Aorta (tissue), 5 donors: ENCODE results near the gene YWHAE. TPM values are rescaled to one million over a fixed set of nuclear protein-coding genes. Genes with fewer than 3 reads are reported as not detected.
"Not testable (repeated sequence)": the region's sequence is repeated elsewhere in the genome, so short reads cannot be mapped to it uniquely, and the experiment has no call there.

Experiments used
- ATAC-seq: fragments of 200-7000 bp; cut with Tn5 transposase; one replicate; pipeline ENCODE4 v1.9.1; 2022; ENCODE audit warnings: moderate library complexity; ENCODE audit not compliant: low FRiP score
- DNase-seq, 2 donors: peaks; one replicate each; pipeline ENCODE4 v3.0.0-alpha.2; 2020
- H3K27ac ChIP-seq, 2 donors: one replicate each; pipeline ENCODE4 v1.5.1; 2013; ENCODE audit warnings: low read length in 2 of 2, mild to moderate bottlenecking in 2 of 2, moderate library complexity in 2 of 2, control low read depth in 1 of 2, inconsistent platforms in 1 of 2, low read depth in 1 of 2
- H3K27me3 ChIP-seq, 2 donors: one replicate each; pipeline ENCODE4 v1.6.1; 2013; ENCODE audit warnings: control low read depth in 1 of 2, low read length in 1 of 2, mild to moderate bottlenecking in 1 of 2, moderate library complexity in 1 of 2; ENCODE audit not compliant: insufficient read depth in 2 of 2, control insufficient read depth in 1 of 2
- H3K36me3 ChIP-seq, 2 donors: one replicate each; pipeline ENCODE4 v1.6.1; 2013; ENCODE audit warnings: control low read depth in 1 of 2, low read length in 1 of 2, mild to moderate bottlenecking in 1 of 2; ENCODE audit not compliant: insufficient read depth in 2 of 2, control insufficient read depth in 1 of 2
- H3K4me1 ChIP-seq, 2 donors: one replicate each; pipeline ENCODE4 v1.6.1; 2013; ENCODE audit warnings: low read length in 2 of 2, control low read depth in 1 of 2, mild to moderate bottlenecking in 1 of 2, moderate library complexity in 1 of 2; ENCODE audit not compliant: insufficient read depth in 2 of 2, control insufficient read depth in 1 of 2
- H3K4me3 ChIP-seq, 2 donors: one replicate each; pipeline ENCODE4 v1.5.1; 2013; ENCODE audit warnings: low read length in 2 of 2, control low read depth in 1 of 2, mild to moderate bottlenecking in 1 of 2
- H3K9me3 ChIP-seq: one replicate; pipeline ENCODE4 v1.6.1; 2013; ENCODE audit warnings: mild to moderate bottlenecking, low read length; ENCODE audit not compliant: control insufficient read depth
- WGBS, 2 donors: extraction: QIAGEN DNeasy Blood & Tissue Kit; methylation state at CpG; one replicate each; pipeline ENCODE4 v1.1.7; 2013; 5-methylcytosine and 5-hydroxymethylcytosine counted together
- intact Hi-C, 2 donors: fragments of 100-400 bp; cut with DNase I; formaldehyde crosslinking; loops; one replicate each; pipeline versions ENCODE4 v1.14.2 to v1.15.0; 2022
- polyA plus RNA-seq, 2 donors: library from polyadenylated mRNA; stranded (reverse); fragments of 200-250 nt; gene quantifications; one replicate each; pipeline ENCODE4 v1.2.3, GENCODE V29; 2013
- total RNA-seq, 2 donors: library from RNA; stranded (reverse); fragmentation: NEBNext Ultra II Directional; extraction: Animal tissue kit (Norgen Biotek cat#: 25700); gene quantifications; one replicate each; pipeline ENCODE4 v1.2.1, GENCODE V29; 2021
- donor health status: healthy with polysubstance abuse.
- donor health status: Bipolar disorder and iron deficiency.
- donor health status: DM: no; HTN: no; CAD: no.
- donor health status: DM: no; HTN: no; CAD: no.
- donor health status: DM: yes; HTN: yes; CAD: no.

YWHAE gene
- total and polyA plus RNA-seq, 4 donors, result 174 to 285 (median 248) TPM

DNA sequence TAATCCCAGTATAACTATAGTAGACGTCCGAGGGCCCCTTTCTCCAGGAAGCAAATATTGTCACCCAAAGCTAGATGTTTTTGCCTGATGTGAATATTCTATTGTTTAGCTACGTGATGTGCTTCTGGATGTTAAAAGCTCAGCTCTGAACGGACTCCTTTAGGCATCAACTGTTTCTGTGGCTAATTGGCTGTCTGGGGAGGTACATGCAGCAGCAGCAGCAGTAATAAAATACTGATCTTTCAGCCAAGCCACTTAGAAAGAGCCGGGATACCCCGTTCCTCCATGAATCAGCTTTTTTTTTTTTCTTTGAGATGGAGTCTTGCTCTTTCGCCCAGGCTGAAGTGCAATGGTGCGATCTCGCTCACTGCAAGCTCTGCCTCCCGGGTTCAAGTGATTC, 77.5 kb downstream of the YWHAE start:
- Histone ChIP-seq H3K27me3 (no peaks in the 10 kb centered on the region), H3K9me3 (no peaks in the 10 kb centered on the region), H3K4me3 (no peak overlapping the region), H3K27ac (no peak overlapping the region), H3K36me3 (no peaks in the 10 kb centered on the region), H3K4me1 (no peaks in the 10 kb centered on the region)
- ATAC-seq (no peak), DNase-seq (no peak)
- intact Hi-C loops, result no loop called here
- 73 to 75% methylated on average over 10 of the region's 10 CpGs for WGBS, 2 donors

DNA sequence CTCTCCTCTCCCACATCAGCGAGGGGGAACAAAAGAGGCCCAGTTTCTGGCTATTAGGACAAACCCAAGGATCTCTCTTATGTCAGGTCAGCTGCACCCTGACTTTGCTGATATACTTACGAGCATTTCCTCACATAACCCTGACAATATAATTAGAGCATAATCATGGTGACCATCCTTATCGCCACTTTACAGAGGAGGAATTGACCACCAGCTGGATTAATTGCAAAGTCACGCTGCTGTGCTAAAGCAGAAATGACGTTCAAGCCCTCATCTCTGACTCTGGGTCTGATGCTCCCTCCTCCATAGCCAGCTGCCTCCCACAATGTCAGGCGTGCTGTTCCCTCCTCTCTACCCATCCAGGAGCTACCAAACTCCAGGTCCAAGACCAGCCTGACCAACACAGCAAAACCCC, 78.0 kb downstream of the YWHAE start:
- no peaks in the 10 kb centered on the region for H3K36me3 ChIP-seq
- H3K9me3 ChIP-seq, result no peaks in the 10 kb centered on the region
- ATAC-seq (no peak), DNase-seq (peak in 1 of 2 donors; percentile 39)
- no peak overlapping the region for H3K4me3 ChIP-seq
- H3K4me1 ChIP-seq, result no peaks in the 10 kb centered on the region
- 82 to 86% methylated on average over 6 of the region's 6 CpGs for WGBS, 2 donors
- H3K27me3 ChIP-seq, result no peaks in the 10 kb centered on the region
- no peak overlapping the region for H3K27ac ChIP-seq
- intact Hi-C loops, result no loop called here

DNA sequence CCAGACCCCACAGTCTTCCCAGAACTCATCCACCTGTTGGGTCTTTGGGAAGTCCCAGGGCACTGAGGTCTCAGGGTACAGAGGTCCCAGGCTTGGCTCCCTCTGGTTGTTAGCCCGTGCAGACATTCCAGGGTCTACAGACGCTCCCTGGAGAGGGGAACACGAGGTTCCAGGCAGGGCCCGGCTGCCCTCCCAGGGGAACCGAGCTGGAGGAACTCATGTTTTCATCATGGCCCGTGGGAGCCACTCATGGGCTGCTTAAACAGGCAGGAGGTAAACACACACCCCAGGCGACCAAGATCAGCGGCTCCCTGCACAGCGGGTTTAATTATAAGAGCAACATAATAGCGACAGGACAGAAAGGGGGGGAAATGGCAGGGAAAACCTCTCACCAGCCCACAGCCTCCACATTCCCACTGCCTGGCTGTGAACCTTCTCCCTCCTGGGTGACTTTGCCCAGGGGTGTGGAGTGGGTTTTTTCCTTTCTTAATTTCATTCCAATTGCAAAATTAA, 84.1 kb downstream of the YWHAE start:
- no peak overlapping the region for H3K4me3 ChIP-seq
- 4 to 6% methylated on average over 10 of the region's 10 CpGs for WGBS, 2 donors
- H3K9me3 ChIP-seq, result no peaks in the 10 kb centered on the region
- DNase-seq, result peak; percentile 58 to 88
- no peaks in the 10 kb centered on the region for H3K27me3 ChIP-seq
- H3K4me1 ChIP-seq, result no peaks in the 10 kb centered on the region
- intact Hi-C loops, result no loop called here
- ATAC-seq, result peak; percentile 88
- H3K36me3 ChIP-seq, result no peaks in the 10 kb centered on the region
- H3K27ac ChIP-seq, result peak overlapping the region in 1 of 2 donors; percentile 15

DNA sequence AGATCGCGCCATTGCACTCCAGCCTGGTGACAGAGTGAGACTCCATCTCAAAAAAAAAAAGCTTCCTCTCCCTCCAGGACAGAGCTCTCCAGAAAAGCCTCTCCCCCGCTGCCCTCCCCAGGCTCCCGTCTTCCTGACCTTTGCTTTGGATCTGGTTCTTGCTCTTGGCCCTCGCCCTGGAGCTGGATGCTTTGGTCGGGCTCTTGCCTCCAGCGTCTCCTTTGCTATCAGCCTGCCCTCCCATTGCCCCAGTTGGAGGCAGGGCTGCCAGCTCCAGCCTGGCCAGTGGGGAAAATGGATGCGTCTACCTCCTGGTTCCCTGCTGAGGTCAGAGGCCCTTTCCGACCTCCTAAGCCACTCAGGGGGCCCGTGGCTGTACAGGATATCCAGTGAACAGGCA, 84.6 kb downstream of the YWHAE start:
- 28 to 32% methylated on average over 10 of the region's 10 CpGs for WGBS, 2 donors
- Histone ChIP-seq H3K9me3 (no peaks in the 10 kb centered on the region), H3K36me3 (no peaks in the 10 kb centered on the region), H3K4me1 (no peaks in the 10 kb centered on the region), H3K4me3 (no peak overlapping the region), H3K27me3 (no peaks in the 10 kb centered on the region), H3K27ac (peak overlapping the region in 1 of 2 donors; percentile 15)
- DNase-seq (no peak), ATAC-seq (peak; percentile 76)
- intact Hi-C loops, result no loop called here

DNA sequence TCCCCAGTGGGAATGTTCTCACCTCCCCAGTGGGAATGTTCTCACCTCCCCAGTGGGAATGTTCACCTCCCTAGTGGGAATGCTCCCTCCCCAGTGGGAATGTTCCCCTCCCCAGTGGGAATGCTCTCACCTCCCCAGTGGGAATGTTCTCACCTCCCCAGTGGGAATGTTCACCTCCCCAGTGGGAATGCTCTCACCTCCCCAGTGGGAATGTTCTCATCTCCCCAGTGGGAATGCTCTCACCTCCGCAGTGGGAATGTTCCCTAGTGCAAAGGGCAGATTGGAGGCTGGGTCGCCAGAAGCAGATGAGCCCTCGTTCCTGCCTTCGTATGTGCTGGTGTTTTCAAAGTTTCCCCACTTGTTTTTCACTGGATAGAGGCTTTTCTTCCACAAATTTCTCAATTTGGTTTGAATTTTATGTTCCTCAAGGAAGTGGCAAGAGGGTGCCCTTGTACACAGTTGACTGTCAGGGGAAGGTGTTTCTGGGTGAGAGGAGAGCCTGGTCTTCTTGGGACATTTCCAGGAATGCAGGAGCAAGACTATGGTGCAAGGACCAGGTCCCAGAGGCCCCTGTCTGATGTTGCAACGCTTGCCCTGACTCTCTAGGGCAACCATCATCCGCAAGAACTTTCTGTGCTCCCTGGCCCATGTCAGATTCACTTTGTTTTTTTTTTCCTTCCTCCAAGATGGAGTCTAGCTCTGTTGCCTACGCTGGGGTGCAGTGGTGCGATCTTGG, 86.6 kb downstream of the YWHAE start:
- whole genome bisulfite sequencing, 2 donors, result 90 to 91% methylated on average over 8 of the region's 8 CpGs
- ATAC-seq (no peak), DNase-seq (no peak)
- H3K27ac ChIP-seq, result no peak overlapping the region
- H3K4me1 ChIP-seq, result no peaks in the 10 kb centered on the region
- no peak overlapping the region for H3K4me3 ChIP-seq
- no peaks in the 10 kb centered on the region for H3K36me3 ChIP-seq
- intact Hi-C loops, result no loop called here
- H3K9me3 ChIP-seq, result no peaks in the 10 kb centered on the region
- H3K27me3 ChIP-seq, result no peaks in the 10 kb centered on the region

DNA sequence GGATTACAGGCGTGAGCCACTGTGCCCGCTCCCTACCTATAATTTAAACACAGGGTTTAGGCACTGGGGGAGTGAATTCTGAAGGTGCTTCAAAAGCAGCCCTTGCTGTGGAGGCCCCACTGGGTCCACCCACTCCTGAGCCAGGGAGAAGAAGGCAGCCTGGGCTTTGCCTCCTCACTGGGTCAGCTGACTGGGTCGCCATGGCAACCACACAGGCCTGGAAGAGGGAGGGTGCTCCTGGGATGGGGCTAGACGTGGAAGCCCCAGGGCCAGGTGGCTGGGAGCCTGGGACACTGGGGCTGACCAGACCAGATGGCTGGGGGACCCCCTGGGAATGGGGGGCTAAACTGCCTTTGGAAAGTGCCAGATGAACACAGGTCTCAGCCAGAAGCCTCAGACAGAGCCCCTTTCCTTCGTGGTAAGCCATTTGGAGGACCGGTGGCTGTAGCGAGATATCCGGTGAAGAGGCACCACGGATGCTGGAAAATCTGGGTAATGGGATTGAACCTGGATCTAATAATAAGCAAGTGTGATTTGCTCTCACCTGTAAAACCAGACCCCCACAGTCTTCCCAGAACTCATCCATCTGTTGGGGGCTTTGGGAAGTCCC, 87.7 kb downstream of the YWHAE start:
- DNase-seq (peak in 1 of 2 donors; percentile 56), ATAC-seq (peak; percentile 6)
- Histone ChIP-seq H3K9me3 (no peaks in the 10 kb centered on the region), H3K36me3 (no peaks in the 10 kb centered on the region), H3K4me1 (no peaks in the 10 kb centered on the region), H3K27me3 (no peaks in the 10 kb centered on the region), H3K4me3 (no peak overlapping the region), H3K27ac (no peak overlapping the region)
- intact Hi-C loops, result no loop called here
- 72 to 74% methylated on average over 9 of the region's 9 CpGs for WGBS, 2 donors

DNA sequence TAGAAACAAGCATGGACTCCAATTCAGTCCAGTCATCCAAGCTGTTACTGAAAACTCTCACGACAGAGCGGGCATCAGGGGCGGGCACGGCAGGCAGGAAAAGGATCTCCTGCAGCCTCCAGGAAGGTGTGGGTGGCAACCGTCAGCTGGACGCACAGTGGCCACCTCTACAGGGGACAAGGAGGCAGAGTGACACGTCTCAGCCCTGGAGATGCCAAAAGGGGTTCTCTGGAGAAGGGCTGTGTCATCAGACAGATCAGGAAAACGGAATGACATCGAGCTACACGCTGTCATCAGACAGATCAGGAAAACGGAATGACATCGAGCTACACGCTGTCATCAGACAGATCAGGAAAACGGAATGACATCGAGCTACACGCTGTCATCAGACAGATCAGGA, 92.2 kb downstream of the YWHAE start:
- WGBS, 2 donors, result 85% methylated on average over 11 to 13 of the region's 16 CpGs

DNA sequence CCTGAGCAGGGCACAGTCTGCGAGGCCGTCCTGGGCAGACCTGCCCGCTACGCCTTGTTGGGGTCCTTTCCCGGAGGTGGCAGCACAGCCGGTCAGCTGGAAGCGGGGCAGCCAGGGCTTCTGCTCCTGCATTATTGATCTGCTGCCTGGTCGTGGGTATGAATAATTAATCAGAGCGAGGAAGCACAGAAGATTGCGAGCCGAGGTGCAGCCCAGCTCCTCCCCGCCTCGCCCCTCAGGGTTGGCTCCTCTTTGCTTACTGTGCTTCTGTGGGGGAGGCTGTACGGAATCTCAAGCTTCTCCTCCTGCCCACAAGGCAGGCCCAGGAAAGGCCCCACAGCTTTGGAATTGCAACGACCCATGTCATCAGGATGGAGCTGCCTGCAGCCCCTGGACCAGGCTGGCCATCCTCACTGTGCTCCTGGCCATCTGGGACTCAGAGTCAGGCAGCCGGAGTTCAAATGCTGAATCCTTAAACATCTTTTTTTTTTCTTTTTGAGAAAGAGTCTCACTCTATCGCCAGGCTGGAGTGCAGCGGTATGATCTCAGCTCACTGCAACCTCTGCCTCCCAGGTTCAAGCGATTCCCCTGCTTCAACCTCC, 95.0 kb downstream of the YWHAE start:
- Histone ChIP-seq H3K27ac (peak overlapping the region in 1 of 2 donors; percentile 7), H3K9me3 (no peaks in the 10 kb centered on the region), H3K27me3 (no peaks in the 10 kb centered on the region), H3K4me1 (no peaks in the 10 kb centered on the region), H3K4me3 (no peak overlapping the region), H3K36me3 (no peaks in the 10 kb centered on the region)
- whole genome bisulfite sequencing, 2 donors, result 57 to 70% methylated on average over 19 of the region's 19 CpGs
- no peak for DNase-seq
- no peak for ATAC-seq
- intact Hi-C loops, result no loop called here

More for the DNA sequence above, 92.2 kb downstream of the YWHAE start:
- ATAC-seq, intact Hi-C loops, H3K4me1 ChIP-seq, H3K27ac ChIP-seq, DNase-seq, H3K36me3 ChIP-seq, H3K4me3 ChIP-seq, H3K27me3 ChIP-seq, H3K9me3 ChIP-seq: not testable (repeated sequence)
